ENCODE measurements around the gene ADGRA1. TPM values are rescaled to one million over a fixed set of nuclear protein-coding genes. Genes with fewer than 3 reads are reported as not detected.

Gene ADGRA1
- polyA plus RNA-seq, 3 donors = 0.95 to 1.6 (median 1.4) TPM

DNA sequence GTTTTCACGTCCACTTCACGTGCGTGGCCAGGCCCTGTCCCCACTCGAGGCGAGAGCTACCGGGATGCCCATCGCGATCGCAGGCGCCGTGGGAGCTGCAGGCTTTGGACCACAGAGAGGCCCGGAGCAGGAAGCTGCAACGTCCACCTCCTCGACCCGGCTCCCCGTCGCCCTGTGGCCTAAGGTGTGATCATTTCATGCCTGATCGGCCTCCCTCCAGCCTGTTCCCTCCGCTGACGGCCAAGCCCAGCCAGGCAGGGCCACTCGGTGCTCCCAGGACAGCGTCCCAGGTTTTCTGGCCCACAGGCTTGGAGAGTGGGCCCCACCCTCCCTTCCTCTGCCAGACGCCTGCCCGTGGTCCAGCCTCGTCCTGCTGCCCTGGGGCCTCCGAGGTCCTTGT is 91.9 kb downstream of the ADGRA1 start:
- no peak for DNase-seq (ENCODE audit: extremely low read depth in 1 of 11, low read depth in 9 of 11, low spot score in 4 of 11)

DNA sequence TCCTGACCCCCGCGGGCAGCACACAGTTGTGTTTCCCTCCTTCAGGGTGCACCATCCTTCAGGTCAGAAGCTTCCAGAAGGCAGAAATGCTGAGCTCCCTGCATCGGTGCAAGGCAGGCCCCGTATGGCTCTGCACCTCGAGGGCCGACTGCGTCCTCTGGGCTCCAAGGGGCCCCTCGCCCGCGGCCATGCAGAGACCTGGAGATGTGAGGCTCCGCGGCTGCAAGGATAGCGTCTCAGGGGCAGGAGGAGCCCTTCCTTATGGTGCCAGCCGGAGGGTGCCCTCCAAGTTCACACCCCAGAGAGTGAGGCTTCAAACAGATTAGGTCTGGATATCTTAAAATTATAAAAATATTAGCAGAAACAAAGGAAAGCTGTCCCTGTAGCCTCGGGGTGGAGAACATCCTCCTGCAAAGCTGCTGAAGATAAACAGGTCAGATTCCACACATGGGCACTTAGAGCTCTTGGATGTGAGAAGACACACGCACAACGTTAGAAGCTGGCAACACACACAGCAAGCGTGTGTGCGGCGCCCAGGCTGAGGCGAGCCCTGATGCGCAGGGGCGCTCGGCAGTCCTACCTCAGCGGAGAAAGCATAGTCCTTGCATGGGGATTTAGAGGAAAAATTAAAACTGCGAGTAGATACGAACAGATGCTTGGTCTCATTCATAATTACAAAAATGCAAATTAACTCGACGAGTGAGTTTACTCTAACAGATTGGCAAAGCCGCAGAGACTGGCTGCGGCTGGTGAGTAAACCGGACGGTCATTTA is 92.7 kb downstream of the ADGRA1 start:
- DNase-seq (ENCODE audit: extremely low read depth in 1 of 11, low read depth in 9 of 11, low spot score in 4 of 11) = no peak

DNA sequence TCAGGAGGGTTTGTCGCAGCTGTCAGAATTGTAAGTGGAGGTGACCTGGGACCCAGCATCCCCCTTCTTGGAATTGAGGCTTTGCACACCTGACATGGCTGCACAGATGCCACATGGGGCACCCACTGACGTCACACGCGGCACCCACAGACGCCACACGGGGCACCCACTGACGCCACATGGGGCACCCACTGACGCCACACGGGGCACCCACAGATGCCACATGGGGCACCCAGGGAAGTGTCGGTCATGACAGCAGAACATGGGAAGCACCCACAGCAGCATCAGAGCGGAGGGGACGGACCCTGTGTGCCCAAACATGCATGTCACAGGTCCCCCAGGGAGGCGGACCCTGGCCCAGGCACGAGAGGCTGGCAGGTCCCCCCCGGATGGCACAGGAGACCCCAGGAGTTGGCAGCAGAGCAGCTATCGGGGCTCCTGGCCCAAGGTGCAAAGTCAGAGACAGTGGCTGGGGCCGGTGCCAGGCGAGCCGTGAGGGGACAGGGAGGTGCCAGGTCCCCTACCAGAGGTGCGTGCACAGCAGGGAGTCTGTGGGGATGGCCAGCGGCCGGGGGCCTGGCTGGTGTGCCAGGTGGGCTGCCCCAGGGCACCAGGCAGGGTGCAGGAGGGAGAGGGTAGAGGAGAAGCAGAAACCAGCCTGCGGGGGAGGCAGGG is 93.4 kb downstream of the ADGRA1 start:
- no peak for DNase-seq (ENCODE audit: extremely low read depth in 1 of 11, low read depth in 9 of 11, low spot score in 4 of 11)

Other genes with a start within 250 kb of the ADGRA1 start
- 10 to 100 TPM in 1 of 3 donors, 1 to 10 TPM in 2; 7.7 to 11.4 (median 8.0) TPM for gene CFAP46, start 145.4 kb upstream of the ADGRA1 start, polyA plus RNA-seq (ENCODE audit: insufficient read length in 3 of 3)
- 1 to 10 TPM; 4.9 to 9.1 (median 7.8) TPM for gene KNDC1, start 72.3 kb downstream of the ADGRA1 start, polyA plus RNA-seq (ENCODE audit: insufficient read length in 3 of 3)
- gene UTF1, start 142.3 kb downstream of the ADGRA1 start, polyA plus RNA-seq (ENCODE audit: insufficient read length in 3 of 3) = under 1 TPM in 1 of 3 donors, not detected in 2; 0.17 TPM
- under 1 TPM; 0.22 to 0.42 (median 0.33) TPM for gene VENTX, start 149.9 kb downstream of the ADGRA1 start, polyA plus RNA-seq (ENCODE audit: insufficient read length in 3 of 3)
- gene ADAM8, start 188.9 kb downstream of the ADGRA1 start, polyA plus RNA-seq (ENCODE audit: insufficient read length in 3 of 3) = 1 to 10 TPM; 2.3 to 3.3 (median 3.0) TPM
- gene TUBGCP2, start 220.9 kb downstream of the ADGRA1 start, polyA plus RNA-seq (ENCODE audit: insufficient read length in 3 of 3) = 10 to 100 TPM; 59.2 to 79.8 (median 61.1) TPM
- 10 to 100 TPM; 35.9 to 46.1 (median 37.4) TPM for gene ZNF511, start 221.0 kb downstream of the ADGRA1 start, polyA plus RNA-seq (ENCODE audit: insufficient read length in 3 of 3)
- gene CALY, start 249.0 kb downstream of the ADGRA1 start, polyA plus RNA-seq (ENCODE audit: insufficient read length in 3 of 3) = under 1 TPM in 2 of 3 donors, not detected in 1; 0.54 to 0.70 TPM

Measured in renal cortex interstitium (tissue), 11 donors.